KOPT-K1 (cell line): ENCODE data around the gene PTPN1.
"Not testable (repeated sequence)": the region's sequence is repeated elsewhere in the genome, so short reads cannot be mapped to it uniquely, and the experiment has no call there.

Source experiments
- H3K27ac ChIP-seq: fragments of 200-600 bp; sonication (generic); 2 replicates; pipeline ENCODE4 v1.5.1; 2016; ENCODE audit warnings: antibody characterized with exemption, mild to moderate bottlenecking, low read depth, low read length; ENCODE audit not compliant: poor library complexity, severe bottlenecking
- H3K36me3 ChIP-seq: fragments of 200-600 bp; sonication (generic); 2 replicates; pipeline ENCODE4 v1.5.1; 2017; ENCODE audit warnings: antibody characterized with exemption, mild to moderate bottlenecking, low read length, moderate library complexity; ENCODE audit not compliant: insufficient read depth
- H3K9me3 ChIP-seq: fragments of 200-600 bp; sonication (generic); 2 replicates; pipeline ENCODE4 v1.5.1; 2017; ENCODE audit warnings: antibody characterized with exemption, low read length, mild to moderate bottlenecking; ENCODE audit not compliant: insufficient read depth, poor library complexity, severe bottlenecking

PTPN1 gene

GRCh38 chr20:50597406-50597969, 87.3 kb downstream of the PTPN1 start:
- Histone ChIP-seq H3K36me3 (no peaks in the 10 kb centered on the region), H3K9me3 (no peaks in the 10 kb centered on the region)

GRCh38 chr20:50598074-50598473, 87.9 kb downstream of the PTPN1 start:
- Histone ChIP-seq H3K9me3 (no peaks in the 10 kb centered on the region), H3K27ac (no peak overlapping the region), H3K36me3 (no peaks in the 10 kb centered on the region)

More at GRCh38 chr20:50597406-50597969, 87.3 kb downstream of the PTPN1 start:
- H3K27ac ChIP-seq: no peak overlapping the region

- H3K27ac ChIP-seq, H3K9me3 ChIP-seq, H3K36me3 ChIP-seq: not testable (repeated sequence)
These were observed 88.6 kb downstream of the PTPN1 start for GRCh38 chr20:50598768-50599167.

- Histone ChIP-seq H3K9me3 (no peaks in the 10 kb centered on the region), H3K36me3 (no peaks in the 10 kb centered on the region), H3K27ac (no peak overlapping the region)
These were observed 90.2 kb downstream of the PTPN1 start for GRCh38 chr20:50600281-50600895.

- Histone ChIP-seq H3K9me3 (no peaks in the 10 kb centered on the region), H3K36me3 (no peaks in the 10 kb centered on the region), H3K27ac (no peak overlapping the region)
These were observed 91.6 kb downstream of the PTPN1 start for GRCh38 chr20:50601511-50602431.

GRCh38 chr20:50602432-50603088, 92.4 kb downstream of the PTPN1 start:
- Histone ChIP-seq H3K9me3 (no peaks in the 10 kb centered on the region), H3K36me3 (no peaks in the 10 kb centered on the region), H3K27ac (no peak overlapping the region)

- Histone ChIP-seq H3K27ac (no peak overlapping the region), H3K36me3 (no peaks in the 10 kb centered on the region), H3K9me3 (no peaks in the 10 kb centered on the region)
These were observed 94.3 kb downstream of the PTPN1 start for GRCh38 chr20:50604451-50604850.

GRCh38 chr20:50605136-50605535, 95.0 kb downstream of the PTPN1 start:
- H3K36me3 ChIP-seq: no peaks in the 10 kb centered on the region
- H3K9me3 ChIP-seq: no peaks in the 10 kb centered on the region
- H3K27ac ChIP-seq: no peak overlapping the region

GRCh38 chr20:50607436-50607835, 97.3 kb downstream of the PTPN1 start:
- Histone ChIP-seq H3K36me3 (no peaks in the 10 kb centered on the region), H3K9me3 (no peaks in the 10 kb centered on the region), H3K27ac (no peak overlapping the region)

- Histone ChIP-seq H3K36me3 (no peaks in the 10 kb centered on the region), H3K9me3 (no peaks in the 10 kb centered on the region), H3K27ac (no peak overlapping the region)
These were observed 97.9 kb downstream of the PTPN1 start for GRCh38 chr20:50607850-50608749.

GRCh38 chr20:50608750-50609104, 98.5 kb downstream of the PTPN1 start:
- no peaks in the 10 kb centered on the region for H3K36me3 ChIP-seq
- H3K9me3 ChIP-seq: no peaks in the 10 kb centered on the region
- no peak overlapping the region for H3K27ac ChIP-seq

GRCh38 chr20:50609438-50609989, 99.3 kb downstream of the PTPN1 start:
- Histone ChIP-seq H3K27ac (no peak overlapping the region), H3K36me3 (no peaks in the 10 kb centered on the region), H3K9me3 (no peaks in the 10 kb centered on the region)

GRCh38 chr20:50610212-50610718, 100.1 kb downstream of the PTPN1 start:
- Histone ChIP-seq H3K36me3 (no peaks in the 10 kb centered on the region), H3K9me3 (no peaks in the 10 kb centered on the region)

More at GRCh38 chr20:50610212-50610718, 100.1 kb downstream of the PTPN1 start:
- H3K27ac ChIP-seq: no peak overlapping the region
